Measurements from ENCODE around the gene RCAN3. TPM values are rescaled to one million over a fixed set of nuclear protein-coding genes. Genes with fewer than 3 reads are reported as not detected.

The RCAN3 gene
- total and polyA plus RNA-seq, 9 of the 15 experiments (the other 6 are each of a cell fraction or from before 2014, with no cell fraction given): 0.10 to 1.4 (median 0.43) TPM

DNA sequence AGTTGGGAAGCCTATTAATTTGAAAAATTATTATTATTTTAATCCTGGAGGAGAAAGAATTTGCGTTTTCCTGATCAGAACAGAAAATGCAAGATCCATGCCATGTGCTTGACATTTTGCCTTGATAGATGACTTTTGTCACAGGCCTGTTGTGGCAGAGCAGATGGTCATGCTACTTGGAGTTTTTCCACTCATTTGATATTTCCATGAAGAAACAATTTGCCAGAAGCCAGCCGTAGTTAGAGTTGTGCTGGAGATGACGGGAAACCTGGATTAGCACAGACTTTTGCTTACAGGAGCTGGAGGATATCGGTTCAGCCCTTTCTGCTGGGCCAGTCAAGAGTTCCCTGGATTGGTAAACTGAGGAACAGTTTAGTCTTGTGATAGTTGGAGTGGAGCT is 3.2 kb downstream of the RCAN3 start:
- Histone ChIP-seq H3K4me1 (replicated peaks in 1 of 2; ENCODE audit: control insufficient read depth in 2 of 2, insufficient read depth in 2 of 2, low read length in 2 of 2) (peaks cover 22% of the 10 kb centered on the region in 2 experiments), H3K4me2 (ENCODE audit: insufficient read depth, low read length) (no peak overlapping the region), H3K9me1 (ENCODE audit: control insufficient read depth, insufficient read depth, low read length) (no peaks in the 10 kb centered on the region), H3K9me3 (replicated peaks; ENCODE audit: control insufficient read depth, insufficient read depth, low read depth, low read length) (no peaks in the 10 kb centered on the region), H3K36me3 (ENCODE audit: control insufficient read depth, insufficient read depth, low read length) (no peaks in the 10 kb centered on the region), H4K20me1 (replicated peaks; ENCODE audit: control insufficient read depth, insufficient read depth, low read length) (0 out of 2 replicates have a peak, but pooled peaks cover 3% of the 10 kb centered on the region), H2AFZ (ENCODE audit: low read depth, low read length) (no peak overlapping the region), H3K79me2 (ENCODE audit: control insufficient read depth, insufficient read depth, low read length) (no peaks in the 10 kb centered on the region), H3K9ac (ENCODE audit: insufficient read depth in 1 of 2, low read depth in 2 of 2, low read length in 2 of 2) (no peak overlapping the region), H3K27ac (ENCODE audit: extremely low read depth, low read depth, low read length) (no peak overlapping the region), H3K27me3 (ENCODE audit: control insufficient read depth in 2 of 2, insufficient read depth in 2 of 2, low read length in 2 of 2) (peaks cover 44 to 47% of the 10 kb centered on the region in 2 experiments), H3K4me3 (no peak overlapping the region)
- ChIA-PET POLR2A (interaction anchor here (0.7 to 1.6 kb wide), 4 partner anchors 9 to 133 kb away, joined by 3 to 4 read pairs (median 3); no protein-coding TSS in a partner anchor), CTCF (ENCODE audit: low intra/inter-chr PET ratio) (no interaction called here)
- BruUV-seq (replicated peaks): no TSS peak
- FAIRE-seq (no peak), ATAC-seq (no peak), DNase-seq (ENCODE audit: extremely low read depth in 1 of 4, low spot score in 3 of 4) (no peak)
- in situ Hi-C loops (cut with MboI) (no loop called here), intact Hi-C loops (cut with micrococcal nuclease) (no loop called here)
- 6% methylated on average over 4 of the region's 4 CpGs for WGBS (ENCODE audit: insufficient coverage, low coverage, missing lambda C conversion rate)
- TF ChIP-seq ZFP36 (IDR thresholded peaks at IDR 0.05; ENCODE audit: low read depth, low read length, partially characterized antibody): peak; percentile 42
- no peak for TF ChIP-seq ZNF583 (CRISPR knock-in tag; IDR thresholded peaks at IDR 0.05)
- peak; percentile 45 for TF ChIP-seq CBX8 (IDR thresholded peaks at IDR 0.05; ENCODE audit: borderline replicate concordance, extremely low read depth, low read depth, low read length, poor library complexity, severe bottlenecking)

DNA sequence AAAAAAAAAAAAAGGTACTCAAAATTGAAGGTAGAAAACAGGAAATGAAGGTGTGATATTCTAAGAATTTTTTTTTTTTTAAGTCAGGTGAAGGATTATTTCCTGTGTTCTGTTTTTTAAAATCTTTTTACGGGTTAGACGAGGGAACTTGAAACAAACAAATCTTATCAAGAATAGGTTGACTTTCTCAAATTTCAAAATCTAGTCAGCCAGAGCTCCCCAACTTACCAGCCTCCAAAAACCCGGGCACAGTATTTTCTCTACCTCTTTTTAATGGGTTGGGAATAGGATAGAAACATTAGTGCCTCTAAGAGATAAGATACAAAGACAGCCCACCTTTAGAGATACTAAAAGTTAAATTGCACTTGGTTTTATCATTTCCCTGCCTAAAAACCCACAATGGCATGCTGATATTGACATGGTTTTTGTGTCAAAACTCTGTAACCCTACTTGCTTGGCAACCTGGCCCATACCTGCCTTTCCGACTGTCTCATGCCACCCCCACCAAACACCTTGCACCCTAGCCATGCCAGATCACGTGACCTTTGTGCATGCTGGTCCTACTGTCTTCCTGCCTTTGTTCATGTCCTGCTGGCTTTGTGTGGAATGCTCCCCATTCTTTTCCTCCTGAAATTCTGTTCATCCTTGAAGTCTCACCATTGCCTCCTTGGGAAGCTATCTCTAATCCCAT is 4.2 kb downstream of the RCAN3 start:
- CTCF ChIA-PET (ENCODE audit: low intra/inter-chr PET ratio): no interaction called here
- Histone ChIP-seq H3K27me3 (ENCODE audit: control insufficient read depth in 2 of 2, insufficient read depth in 2 of 2, low read length in 2 of 2) (peaks cover 53 to 54% of the 10 kb centered on the region in 2 experiments), H3K9me1 (ENCODE audit: control insufficient read depth, insufficient read depth, low read length) (no peaks in the 10 kb centered on the region), H3K79me2 (ENCODE audit: control insufficient read depth, insufficient read depth, low read length) (no peaks in the 10 kb centered on the region), H3K4me3 (no peak overlapping the region), H3K4me2 (ENCODE audit: insufficient read depth, low read length) (no peak overlapping the region), H3K36me3 (ENCODE audit: control insufficient read depth, insufficient read depth, low read length) (no peaks in the 10 kb centered on the region), H3K4me1 (replicated peaks in 1 of 2; ENCODE audit: control insufficient read depth in 2 of 2, insufficient read depth in 2 of 2, low read length in 2 of 2) (peaks cover 13 to 17% of the 10 kb centered on the region in 2 experiments), H2AFZ (ENCODE audit: low read depth, low read length) (no peak overlapping the region), H3K27ac (ENCODE audit: extremely low read depth, low read depth, low read length) (no peak overlapping the region), H4K20me1 (replicated peaks; ENCODE audit: control insufficient read depth, insufficient read depth, low read length) (peaks cover 3% of the 10 kb centered on the region; the same call in 1 of the 2 replicates), H3K9ac (ENCODE audit: insufficient read depth in 1 of 2, low read depth in 2 of 2, low read length in 2 of 2) (no peak overlapping the region), H3K9me3 (replicated peaks; ENCODE audit: control insufficient read depth, insufficient read depth, low read depth, low read length) (no peaks in the 10 kb centered on the region)
- ATAC-seq (no peak), FAIRE-seq (no peak), DNase-seq (ENCODE audit: extremely low read depth in 1 of 4, low spot score in 3 of 4) (no peak)
- in situ Hi-C loops (cut with MboI) (no loop called here), intact Hi-C loops (cut with micrococcal nuclease) (no loop called here)
- BruUV-seq (replicated peaks): no TSS peak
- 3% methylated on average over 5 of the region's 5 CpGs for WGBS (ENCODE audit: insufficient coverage, low coverage, missing lambda C conversion rate)
- POLR2A ChIA-PET: interaction anchor here (0.7 to 1.4 kb wide), 2 partner anchors 8 to 31 kb away, joined by 3 to 4 read pairs; no protein-coding TSS in a partner anchor
- TF ChIP-seq ZBTB17 (CRISPR knock-in tag; IDR thresholded peaks at IDR 0.05) (no peak), RCOR1 (IDR thresholded peaks at IDR 0.05; ENCODE audit: borderline replicate concordance in 1 of 2, low read depth in 2 of 2, low read length in 2 of 2) (no peak), ATF1 (CRISPR knock-in tag; IDR thresholded peaks at IDR 0.05) (no peak), ATF1 (tag; IDR thresholded peaks at IDR 0.05) (no peak), SREBF2 (CRISPR knock-in tag; IDR thresholded peaks at IDR 0.05) (no peak), TOE1 (IDR thresholded peaks at IDR 0.05; ENCODE audit: borderline replicate concordance) (peak; percentile 89), TOE1 (CRISPR knock-in tag; IDR thresholded peaks at IDR 0.05; ENCODE audit: borderline replicate concordance, low read depth) (no peak), PYGO2 (tag; IDR thresholded peaks at IDR 0.05) (no peak), ZNF551 (CRISPR knock-in tag; IDR thresholded peaks at IDR 0.05) (no peak), CSDE1 (IDR thresholded peaks at IDR 0.05) (no peak)
- TF ChIP-seq, protein P1, sequence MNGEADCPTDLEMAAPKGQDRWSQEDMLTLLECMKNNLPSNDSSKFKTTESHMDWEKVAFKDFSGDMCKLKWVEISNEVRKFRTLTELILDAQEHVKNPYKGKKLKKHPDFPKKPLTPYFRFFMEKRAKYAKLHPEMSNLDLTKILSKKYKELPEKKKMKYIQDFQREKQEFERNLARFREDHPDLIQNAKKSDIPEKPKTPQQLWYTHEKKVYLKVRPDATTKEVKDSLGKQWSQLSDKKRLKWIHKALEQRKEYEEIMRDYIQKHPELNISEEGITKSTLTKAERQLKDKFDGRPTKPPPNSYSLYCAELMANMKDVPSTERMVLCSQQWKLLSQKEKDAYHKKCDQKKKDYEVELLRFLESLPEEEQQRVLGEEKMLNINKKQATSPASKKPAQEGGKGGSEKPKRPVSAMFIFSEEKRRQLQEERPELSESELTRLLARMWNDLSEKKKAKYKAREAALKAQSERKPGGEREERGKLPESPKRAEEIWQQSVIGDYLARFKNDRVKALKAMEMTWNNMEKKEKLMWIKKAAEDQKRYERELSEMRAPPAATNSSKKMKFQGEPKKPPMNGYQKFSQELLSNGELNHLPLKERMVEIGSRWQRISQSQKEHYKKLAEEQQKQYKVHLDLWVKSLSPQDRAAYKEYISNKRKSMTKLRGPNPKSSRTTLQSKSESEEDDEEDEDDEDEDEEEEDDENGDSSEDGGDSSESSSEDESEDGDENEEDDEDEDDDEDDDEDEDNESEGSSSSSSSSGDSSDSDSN (IDR thresholded peaks at IDR 0.05; ENCODE audit: borderline replicate concordance in 1 of 2, low read depth in 2 of 2, low read length in 2 of 2): no peak

All from K562 (cell line).